CD4-positive, CD25-positive, alpha-beta regulatory T cell (primary cell): ENCODE data around the gene PHF5A. TPM values are rescaled to one million over a fixed set of nuclear protein-coding genes. Genes with fewer than 3 reads are reported as not detected.

ENCODE experiments used
- ATAC-seq, 2 donors: fragments of 150-1000 bp; cut with Tn5 transposase; one replicate each; pipeline ENCODE4 v1.10.0; 2021; ENCODE audit warnings: low read depth in 2 of 2, moderate number of reproducible peaks in 2 of 2, moderate library complexity in 1 of 2
- DNase-seq, 3 donors: peaks; one replicate each; pipeline versions ENCODE4 v3.0.0 to v3.0.0-alpha.2; 2012 to 2022; ENCODE audit warnings: mixed read lengths in 1 of 3
- H3K27ac ChIP-seq: one replicate; pipeline ENCODE4 v1.7.0; 2013; ENCODE audit warnings: mild to moderate bottlenecking, low read length; ENCODE audit not compliant: insufficient read depth, poor library complexity, severe bottlenecking
- H3K27me3 ChIP-seq: one replicate; pipeline ENCODE4 v1.7.0; 2013; ENCODE audit warnings: low read length; ENCODE audit not compliant: control insufficient read depth, insufficient read depth
- H3K36me3 ChIP-seq: one replicate; pipeline ENCODE4 v1.7.0; 2013; ENCODE audit warnings: mild to moderate bottlenecking, low read length, moderate library complexity; ENCODE audit not compliant: control insufficient read depth, insufficient read depth
- H3K4me1 ChIP-seq: 2 replicates; pipeline ENCODE4 v1.7.0; 2013; ENCODE audit warnings: mild to moderate bottlenecking, low read length; ENCODE audit not compliant: insufficient read depth, control insufficient read depth, poor library complexity, severe bottlenecking
- H3K4me3 ChIP-seq: one replicate; pipeline ENCODE4 v1.7.0; 2013; ENCODE audit warnings: low read depth, mild to moderate bottlenecking, low read length, moderate library complexity
- H3K9me3 ChIP-seq, 2 experiments: 1 replicate in 1 of 2; 2 replicates in 1 of 2; pipeline ENCODE4 v1.7.0; 2013; ENCODE audit warnings: low read length in 2 of 2, mild to moderate bottlenecking in 1 of 2, moderate library complexity in 1 of 2; ENCODE audit not compliant: control insufficient read depth in 2 of 2
- H3K27ac Mint-ChIP-seq, 3 donors: one replicate each; pipeline ENCODE4 v1.8.0; 2020 to 2022; ENCODE audit warnings: mild to moderate bottlenecking in 3 of 3, mixed read lengths in 3 of 3, moderate library complexity in 2 of 3
- H3K27me3 Mint-ChIP-seq: one replicate; pipeline ENCODE4 v1.8.0; 2022; ENCODE audit warnings: mild to moderate bottlenecking, mixed read lengths
- H3K36me3 Mint-ChIP-seq: one replicate; pipeline ENCODE4 v1.8.0; 2020; ENCODE audit warnings: mixed read lengths
- H3K4me1 Mint-ChIP-seq, 4 donors: one replicate each; pipeline ENCODE4 v1.8.0; 2020 to 2022; ENCODE audit warnings: mixed read lengths in 4 of 4, mild to moderate bottlenecking in 1 of 4
- H3K4me3 Mint-ChIP-seq, 4 donors: one replicate each; pipeline ENCODE4 v1.8.0; 2020 to 2022; ENCODE audit warnings: mild to moderate bottlenecking in 4 of 4, mixed read lengths in 4 of 4, moderate library complexity in 3 of 4
- H3K9me3 Mint-ChIP-seq, 7 donors: one replicate each; pipeline ENCODE4 v1.8.0; 2020 to 2022; ENCODE audit warnings: mixed read lengths in 7 of 7, mild to moderate bottlenecking in 3 of 7, moderate library complexity in 2 of 7
- polyA plus RNA-seq, 4 donors: library from polyadenylated mRNA; unstranded; fragments of 300-500 nt; fragmentation: Illumina TruSeq; gene quantifications; one replicate each; pipeline ENCODE4 v1.2.3, GENCODE V29; 2021
- total RNA-seq: library from RNA; stranded (reverse); gene quantifications from one replicate; pipeline ENCODE4 v1.2.3, GENCODE V29; 2022

Gene PHF5A
- total and polyA plus RNA-seq, 5 donors from 2014 or later = 22.6 to 40.7 (median 28.1) TPM

- no peak overlapping the region for H3K27ac Mint-ChIP-seq
- no peaks in the 10 kb centered on the region for H3K9me3 ChIP-seq
- H3K36me3 Mint-ChIP-seq = peaks cover 10% of the 10 kb centered on the region
- H3K9me3 Mint-ChIP-seq = no peaks in the 10 kb centered on the region
- peaks cover 0 to 3% (median 1%) of the 10 kb centered on the region in 4 donors for H3K4me1 Mint-ChIP-seq
- H3K4me1 ChIP-seq = no peaks in the 10 kb centered on the region
- H3K27me3 ChIP-seq = no peaks in the 10 kb centered on the region
- no peak overlapping the region for H3K4me3 Mint-ChIP-seq
- ATAC-seq (no peak), DNase-seq (no peak)
- no peaks in the 10 kb centered on the region for H3K27me3 Mint-ChIP-seq
- no peak overlapping the region for H3K27ac ChIP-seq
- H3K36me3 ChIP-seq = peaks cover 40% of the 10 kb centered on the region
- H3K4me3 ChIP-seq = no peak overlapping the region
Observed at GRCh38 chr22:41499624-41500280, 31.3 kb upstream of the PHF5A start.

GRCh38 chr22:41498303-41498835, 29.9 kb upstream of the PHF5A start:
- no peak overlapping the region for H3K4me3 Mint-ChIP-seq
- H3K9me3 Mint-ChIP-seq = no peaks in the 10 kb centered on the region
- peaks cover 10% of the 10 kb centered on the region for H3K36me3 Mint-ChIP-seq
- no peaks in the 10 kb centered on the region for H3K27me3 Mint-ChIP-seq
- ATAC-seq (no peak), DNase-seq (no peak)
- peaks cover 0 to 4% (median 1%) of the 10 kb centered on the region in 4 donors for H3K4me1 Mint-ChIP-seq
- no peaks in the 10 kb centered on the region for H3K4me1 ChIP-seq
- H3K27ac Mint-ChIP-seq = peak overlapping the region in 1 of 3 donors; percentile 8
- H3K9me3 ChIP-seq = no peaks in the 10 kb centered on the region
- H3K36me3 ChIP-seq = peaks cover 30% of the 10 kb centered on the region
- no peaks in the 10 kb centered on the region for H3K27me3 ChIP-seq
- no peak overlapping the region for H3K27ac ChIP-seq
- H3K4me3 ChIP-seq = no peak overlapping the region

DNA sequence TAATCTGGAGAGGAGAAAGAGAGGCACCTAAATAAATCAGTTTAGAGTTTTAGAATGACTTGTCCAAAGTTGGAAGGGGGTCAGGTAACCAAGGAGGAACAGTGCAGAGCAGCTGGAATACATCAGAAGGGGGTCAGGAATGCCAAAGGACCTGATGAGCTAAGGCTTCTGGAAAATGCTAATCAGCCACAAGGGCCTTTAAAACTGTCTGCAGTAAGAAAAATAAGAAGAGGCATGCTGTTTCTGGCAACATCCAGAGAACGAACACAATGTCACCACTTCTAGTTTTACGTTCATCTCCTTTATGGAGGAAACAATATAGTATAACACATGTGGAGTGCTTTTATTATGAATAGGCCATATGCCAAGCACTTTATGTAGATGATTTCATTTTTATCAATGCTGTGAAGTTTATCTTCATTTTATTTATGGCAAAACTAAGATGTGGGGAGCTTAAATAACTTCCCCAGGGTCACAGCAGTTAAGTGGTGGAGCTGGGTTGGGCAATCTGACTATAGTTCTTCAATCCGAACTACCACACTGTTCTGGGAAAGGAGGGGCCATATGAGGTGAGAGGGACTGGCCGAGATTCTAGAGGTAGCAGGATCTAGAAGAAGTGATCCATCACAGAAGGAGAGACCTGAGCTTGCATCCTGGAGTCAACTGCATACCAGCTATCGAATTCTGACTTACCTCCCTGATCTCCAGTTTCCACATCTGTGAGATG, 23.0 kb upstream of the PHF5A start:
- Mint-ChIP-seq H3K27me3 (no peaks in the 10 kb centered on the region), H3K4me1 (peaks cover 10 to 34% (median 27%) of the 10 kb centered on the region in 4 donors), H3K27ac (peak overlapping the region in 2 of 3 donors; percentile 57 to 74), H3K36me3 (no peaks in the 10 kb centered on the region), H3K9me3 (no peaks in the 10 kb centered on the region), H3K4me3 (no peak overlapping the region)
- peaks cover 12% of the 10 kb centered on the region for H3K36me3 ChIP-seq
- no peak overlapping the region for H3K27ac ChIP-seq
- H3K27me3 ChIP-seq = no peaks in the 10 kb centered on the region
- H3K9me3 ChIP-seq = no peaks in the 10 kb centered on the region
- no peak for DNase-seq
- ATAC-seq = no peak
- H3K4me3 ChIP-seq = no peak overlapping the region
- H3K4me1 ChIP-seq = no peaks in the 10 kb centered on the region

- Mint-ChIP-seq H3K36me3 (no peaks in the 10 kb centered on the region), H3K4me3 (no peak overlapping the region), H3K4me1 (peaks cover 21 to 45% (median 31%) of the 10 kb centered on the region in 4 donors), H3K27me3 (no peaks in the 10 kb centered on the region), H3K9me3 (no peaks in the 10 kb centered on the region), H3K27ac (peak overlapping the region in 1 of 3 donors; percentile 84)
- H3K27me3 ChIP-seq = no peaks in the 10 kb centered on the region
- DNase-seq = no peak
- no peak overlapping the region for H3K27ac ChIP-seq
- no peaks in the 10 kb centered on the region for H3K9me3 ChIP-seq
- H3K36me3 ChIP-seq = peaks cover 9% of the 10 kb centered on the region
- peaks cover 5% of the 10 kb centered on the region for H3K4me1 ChIP-seq
- ATAC-seq = no peak
- H3K4me3 ChIP-seq = no peak overlapping the region
Observed at GRCh38 chr22:41488596-41489385, 20.3 kb upstream of the PHF5A start.

DNA sequence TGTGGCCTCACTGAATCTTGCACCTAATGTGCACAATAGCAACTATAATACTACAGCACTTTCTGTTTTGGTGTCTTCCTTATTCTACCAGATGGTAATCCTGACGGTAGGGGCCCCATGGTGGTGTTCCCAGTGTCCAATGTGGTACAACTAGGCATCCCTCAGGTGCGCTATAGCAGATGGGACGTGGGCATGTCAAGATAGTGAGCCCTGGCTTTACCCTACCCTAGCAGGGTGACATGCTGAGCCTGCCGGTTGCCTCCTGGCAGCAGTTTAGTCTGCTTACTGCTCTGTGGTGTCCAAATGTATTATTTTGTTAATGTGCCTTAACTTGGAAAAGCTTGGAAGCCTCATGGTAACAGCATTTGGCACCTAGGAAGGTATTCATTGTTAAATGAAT, 19.6 kb upstream of the PHF5A start:
- no peak overlapping the region for H3K4me3 ChIP-seq
- no peaks in the 10 kb centered on the region for H3K9me3 Mint-ChIP-seq
- peaks cover 23 to 45% (median 32%) of the 10 kb centered on the region in 4 donors for H3K4me1 Mint-ChIP-seq
- peak overlapping the region in 1 of 3 donors; percentile 26 for H3K27ac Mint-ChIP-seq
- DNase-seq (no peak), ATAC-seq (no peak)
- H3K9me3 ChIP-seq = no peaks in the 10 kb centered on the region
- peaks cover 5% of the 10 kb centered on the region for H3K4me1 ChIP-seq
- H3K36me3 ChIP-seq = peaks cover 9% of the 10 kb centered on the region
- no peaks in the 10 kb centered on the region for H3K27me3 ChIP-seq
- H3K27ac ChIP-seq = no peak overlapping the region
- H3K4me3 Mint-ChIP-seq = no peak overlapping the region
- no peaks in the 10 kb centered on the region for H3K36me3 Mint-ChIP-seq
- no peaks in the 10 kb centered on the region for H3K27me3 Mint-ChIP-seq

- Mint-ChIP-seq H3K27ac (peak overlapping the region in 1 of 3 donors; percentile 26), H3K4me1 (peaks cover 24 to 51% (median 38%) of the 10 kb centered on the region in 4 donors), H3K36me3 (no peaks in the 10 kb centered on the region), H3K9me3 (no peaks in the 10 kb centered on the region), H3K27me3 (no peaks in the 10 kb centered on the region), H3K4me3 (no peak overlapping the region)
- Histone ChIP-seq H3K27ac (no peak overlapping the region), H3K27me3 (no peaks in the 10 kb centered on the region), H3K4me3 (no peak overlapping the region), H3K36me3 (peaks cover 9% of the 10 kb centered on the region), H3K9me3 (no peaks in the 10 kb centered on the region), H3K4me1 (peaks cover 5% of the 10 kb centered on the region)
- ATAC-seq (no peak), DNase-seq (no peak)
Observed at GRCh38 chr22:41487037-41487935, 18.8 kb upstream of the PHF5A start.

- no peak overlapping the region for H3K27ac Mint-ChIP-seq
Observed at GRCh38 chr22:41485033-41485432, 16.5 kb upstream of the PHF5A start.

More at GRCh38 chr22:41485033-41485432, 16.5 kb upstream of the PHF5A start:
- Mint-ChIP-seq H3K36me3 (no peaks in the 10 kb centered on the region), H3K4me1 (peaks cover 14 to 59% (median 45%) of the 10 kb centered on the region in 4 donors), H3K9me3 (no peaks in the 10 kb centered on the region), H3K4me3 (no peak overlapping the region), H3K27me3 (no peaks in the 10 kb centered on the region)
- Histone ChIP-seq H3K4me3 (no peak overlapping the region), H3K27ac (no peak overlapping the region), H3K4me1 (peaks cover 5% of the 10 kb centered on the region), H3K36me3 (peaks cover 9% of the 10 kb centered on the region), H3K9me3 (no peaks in the 10 kb centered on the region), H3K27me3 (no peaks in the 10 kb centered on the region)
- DNase-seq (no peak), ATAC-seq (no peak)
